OCI-M2 (cell line): ENCODE measurements around the gene GLI1.
A peak's percentile ranks its signal among the peaks of the same experiment; 100 is the strongest.
"Not testable (repeated sequence)": the region's sequence is repeated elsewhere in the genome, so short reads cannot be mapped to it uniquely, and the experiment has no call there.

Experiments
- DNase-seq: peaks from one replicate; lab custom pipeline; 2025; ENCODE audit not compliant: unreplicated experiment; lab: John Stamatoyannopoulos, UW

The GLI1 gene

DNA sequence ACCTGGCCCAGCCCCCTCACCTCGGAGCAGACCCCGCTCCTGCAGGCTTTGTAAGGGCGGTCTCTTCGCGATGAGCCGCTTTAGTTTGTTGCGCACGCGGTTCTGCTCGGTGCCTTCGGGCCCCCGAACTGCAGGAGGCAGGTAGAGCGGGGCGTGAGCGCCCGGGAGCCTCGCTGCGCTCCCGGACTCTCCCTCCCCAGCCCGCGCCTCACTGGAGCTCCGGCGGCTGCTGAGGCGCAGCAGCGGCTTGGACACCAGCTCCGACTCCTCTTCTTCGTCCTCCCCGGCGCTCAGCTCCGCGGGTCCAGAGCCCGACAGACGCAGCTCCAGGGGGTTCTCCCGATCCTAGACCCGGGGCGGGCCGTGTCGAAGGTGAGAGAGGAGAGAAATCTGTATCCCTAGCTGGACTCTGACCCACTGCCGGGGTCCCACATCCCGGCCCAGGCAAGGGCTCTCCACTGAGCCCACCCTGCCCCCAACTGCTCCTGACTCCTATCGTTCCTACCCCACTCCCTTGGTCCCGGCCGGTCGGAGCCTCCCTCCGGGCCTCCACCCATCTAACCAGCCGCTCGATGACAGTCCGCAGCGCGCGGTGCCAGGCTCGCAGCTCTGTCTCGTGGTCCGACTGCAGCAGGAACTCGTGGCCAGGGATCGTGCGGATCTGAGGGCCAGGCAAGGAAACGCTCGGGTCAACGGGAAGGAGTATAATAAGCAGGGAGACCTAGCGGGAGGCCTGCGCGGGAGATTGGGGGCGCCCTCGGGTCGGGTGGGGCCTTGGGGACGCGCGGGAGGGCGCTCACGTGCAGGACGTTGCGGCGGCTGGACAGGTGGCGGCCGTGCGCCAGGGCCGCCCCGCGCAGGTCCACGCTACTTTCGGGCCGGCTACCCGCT is 15.9 kb downstream of the GLI1 start:
- DNase-seq, result no peak

DNA sequence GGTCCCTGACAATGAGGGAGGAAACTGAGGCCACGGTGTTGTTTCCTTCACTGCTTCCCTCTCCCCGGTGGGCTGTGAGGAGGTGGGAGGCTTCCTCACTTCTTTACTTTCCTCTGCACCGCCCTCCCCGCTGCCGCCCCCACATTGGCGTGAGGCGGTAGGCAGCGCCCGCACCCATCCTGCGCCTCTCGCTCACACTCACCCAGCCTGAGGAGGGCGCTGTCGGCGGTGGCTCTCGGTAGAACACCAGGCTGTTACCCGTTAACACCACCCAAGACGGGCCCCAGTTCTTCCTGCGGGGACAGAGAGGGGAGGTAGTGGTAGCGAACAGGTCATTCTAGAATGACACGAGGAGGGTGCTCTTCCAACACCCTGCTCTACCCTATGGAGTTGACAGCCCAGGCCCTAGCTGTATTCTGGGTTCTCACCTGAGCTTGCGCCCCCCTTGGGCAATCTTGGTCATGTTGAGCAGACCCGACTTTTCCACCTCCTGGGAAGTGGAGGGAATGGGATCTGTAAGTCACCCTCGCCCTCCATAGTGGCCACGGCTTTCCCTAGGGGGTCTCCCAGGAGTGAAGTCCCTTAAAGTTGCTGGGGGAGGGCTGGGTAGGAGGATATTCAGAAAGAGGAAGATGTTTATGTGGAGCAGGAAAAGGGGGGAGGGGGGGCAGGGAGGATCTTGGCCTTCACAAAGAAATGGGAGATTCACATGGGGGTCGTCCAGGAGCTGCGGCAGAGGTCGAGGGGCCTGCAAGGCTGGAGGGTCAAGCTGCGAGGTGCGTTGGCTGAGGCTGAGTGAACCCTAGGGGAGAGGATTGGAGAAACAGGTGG is 16.8 kb downstream of the GLI1 start:
- no peak for DNase-seq

DNA sequence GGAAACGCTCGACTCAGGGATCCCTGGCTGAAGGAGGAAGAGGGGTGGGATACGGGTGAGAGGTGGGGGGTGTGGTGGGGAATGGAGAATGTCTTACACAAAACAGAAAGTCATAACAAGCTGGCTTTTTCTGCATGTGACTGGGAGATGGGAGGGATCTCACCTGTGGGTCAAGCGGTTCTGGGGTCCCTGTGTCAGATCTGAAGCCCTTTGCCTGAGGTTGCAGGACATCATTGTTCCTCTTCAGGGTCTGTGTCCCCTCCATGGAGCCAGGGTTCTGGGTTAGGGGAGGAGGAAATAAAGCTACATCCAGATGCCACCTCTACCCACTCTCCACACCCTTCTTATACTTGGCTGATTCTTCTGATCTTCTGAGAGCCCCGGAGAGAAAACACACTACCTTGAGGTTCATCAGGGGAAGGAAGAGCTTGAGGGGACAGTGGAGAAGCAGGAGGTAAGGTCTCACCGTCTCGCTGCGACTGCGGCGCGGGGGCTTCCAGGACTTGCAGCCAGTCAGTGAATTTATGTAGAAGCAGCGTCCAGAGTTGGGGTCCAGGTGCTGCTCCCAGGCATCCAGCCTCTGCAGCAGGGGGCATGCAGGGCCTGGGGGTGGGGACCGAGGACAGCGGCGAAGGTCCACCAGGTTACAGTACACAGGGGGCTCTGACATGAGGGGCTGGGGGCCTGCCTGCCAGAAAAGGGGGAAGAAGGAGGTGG is 17.6 kb downstream of the GLI1 start:
- no peak for DNase-seq

DNA sequence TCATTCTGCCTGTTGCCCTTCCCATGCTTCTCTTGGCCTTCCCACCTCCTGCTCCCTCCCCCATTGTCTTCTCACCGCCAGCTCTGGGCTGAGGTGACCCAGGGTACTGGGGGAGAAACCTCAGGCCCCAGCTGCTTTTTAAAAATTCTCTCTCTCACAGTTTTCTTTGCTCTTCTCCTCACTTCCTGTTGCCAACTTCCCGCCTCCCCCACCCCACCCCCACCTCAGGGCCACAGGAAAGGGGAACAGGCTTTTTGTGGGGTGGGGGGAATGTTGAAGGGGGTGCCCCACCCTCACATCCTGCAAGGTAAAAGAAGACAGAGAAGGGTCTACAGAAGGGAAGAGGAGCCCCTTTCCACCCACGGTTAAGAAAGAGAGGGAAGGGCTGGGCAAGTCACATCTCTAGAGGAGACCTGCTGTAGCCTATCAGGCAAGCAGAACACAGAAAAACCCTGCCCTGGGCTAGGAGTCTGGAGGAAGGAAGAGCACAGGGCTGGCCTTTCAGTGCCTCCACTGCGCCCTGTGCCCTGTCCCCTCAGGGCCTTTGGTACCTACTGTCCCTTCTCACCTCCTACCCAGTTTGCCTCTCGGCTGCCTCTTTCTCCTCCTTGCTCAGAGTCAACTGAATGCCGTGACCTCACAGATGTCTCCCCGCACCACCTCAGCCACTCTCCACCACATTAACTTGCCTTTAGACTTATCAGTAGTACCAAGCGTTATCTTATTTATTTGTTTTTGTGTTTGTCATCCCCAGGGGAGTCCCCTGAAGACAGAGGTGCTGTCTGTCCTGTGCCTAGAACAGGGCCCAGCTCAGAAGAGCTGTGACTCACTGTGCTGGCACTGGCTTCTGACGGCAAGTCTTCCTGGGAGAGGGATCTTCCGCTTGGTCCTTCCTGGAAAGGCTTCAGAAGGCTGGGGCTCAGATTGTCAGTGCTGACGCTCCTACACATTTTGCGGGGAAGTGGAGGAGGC is 18.4 kb downstream of the GLI1 start:
- no peak for DNase-seq

DNA sequence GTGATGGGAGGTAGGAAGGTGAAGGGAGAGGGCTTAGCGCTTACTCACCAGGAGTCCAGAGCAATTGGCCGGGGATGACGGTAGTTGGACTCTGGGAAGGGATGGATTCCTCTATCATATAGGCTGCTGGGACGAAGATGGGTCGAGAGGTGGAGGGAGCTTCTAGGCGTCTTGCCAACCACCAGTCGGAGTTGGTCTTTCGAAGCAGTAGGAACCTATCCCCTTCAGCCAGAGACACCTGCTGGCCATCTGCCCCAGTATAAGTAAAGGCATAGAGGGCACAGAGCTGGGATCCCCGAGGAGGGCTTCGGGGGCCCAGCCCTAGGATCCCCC is 19.4 kb downstream of the GLI1 start:
- no peak for DNase-seq

DNA sequence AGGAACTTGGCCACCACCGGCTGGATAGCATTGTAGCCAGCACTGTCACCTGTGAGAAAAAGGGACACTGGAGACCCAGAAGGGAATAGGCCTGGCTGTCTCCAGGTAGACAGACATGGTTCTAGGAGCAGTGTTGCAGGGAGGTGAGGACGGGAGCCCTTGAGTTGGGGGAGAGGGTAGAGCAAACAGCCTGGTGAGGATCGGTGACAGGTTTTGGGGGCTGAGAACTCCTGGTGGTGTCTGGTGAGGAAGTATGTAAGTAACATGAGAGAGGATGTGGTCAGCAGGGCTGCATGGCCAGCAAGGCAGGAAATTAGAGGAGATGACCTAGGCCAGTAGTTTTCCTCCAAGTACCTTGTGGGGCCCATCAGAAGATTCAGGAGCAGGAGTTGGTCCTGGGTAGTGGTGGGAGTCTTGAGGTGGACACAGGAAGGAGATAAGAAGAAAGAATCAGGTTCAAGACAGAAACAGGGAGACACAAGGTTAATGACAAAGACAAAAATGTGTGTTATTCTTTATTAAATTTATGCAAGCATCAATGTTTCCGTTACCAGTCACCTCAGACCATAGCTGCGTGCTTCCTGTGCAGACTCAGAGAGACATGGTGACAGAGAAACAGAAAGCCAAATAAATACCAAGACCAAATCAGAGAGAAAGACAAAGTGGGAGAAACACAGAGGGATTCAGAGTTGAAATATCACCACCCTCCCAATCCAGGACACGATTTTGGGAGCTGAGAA is 20.0 kb downstream of the GLI1 start, which contains the start of gene ARHGAP9:
Gene ARHGAP9 (minus strand): TSS at position 491 of the 740 bp plus-strand sequence. CDS start 460 bp downstream, at position 31.
- no peak for DNase-seq

DNA sequence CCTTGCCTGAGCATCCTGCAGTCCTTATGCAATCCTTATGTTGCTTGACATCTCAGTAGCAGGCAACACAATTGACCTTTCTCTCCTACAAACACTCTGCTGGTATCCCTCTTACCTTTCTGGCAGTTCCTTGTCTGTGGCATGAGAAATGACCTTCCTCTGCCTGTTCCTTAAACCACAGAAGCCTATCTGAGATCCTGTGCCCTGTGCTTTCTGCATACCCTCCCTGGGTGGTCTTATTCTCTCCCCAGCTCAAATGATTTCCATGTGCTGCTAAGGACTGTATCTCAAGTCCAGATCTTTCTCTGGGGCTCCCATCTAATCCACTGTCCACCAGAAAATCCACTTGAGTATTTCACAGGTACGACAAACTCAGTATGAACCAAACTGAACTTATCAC is 22.1 kb downstream of the GLI1 start:
- DNase-seq, result no peak

DNA sequence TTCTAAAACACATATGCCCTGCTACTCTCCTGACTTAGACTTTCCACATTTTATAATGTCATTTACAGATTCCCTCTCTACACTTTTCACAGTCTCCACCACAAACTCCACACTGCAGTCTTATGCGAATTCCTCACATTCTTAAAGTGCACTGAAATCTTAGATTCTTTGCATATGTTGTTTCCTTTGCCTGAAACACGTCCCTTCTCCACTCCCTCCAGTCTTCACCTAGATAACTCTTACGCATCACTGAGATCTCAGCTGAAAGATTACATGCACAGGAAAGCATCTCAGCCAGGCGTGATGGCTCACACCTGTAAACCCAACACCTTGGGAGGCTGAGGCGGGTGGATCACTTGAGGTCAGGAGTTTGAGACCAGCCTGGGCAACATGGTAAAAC is 23.9 kb downstream of the GLI1 start:
- no peak for DNase-seq

DNA sequence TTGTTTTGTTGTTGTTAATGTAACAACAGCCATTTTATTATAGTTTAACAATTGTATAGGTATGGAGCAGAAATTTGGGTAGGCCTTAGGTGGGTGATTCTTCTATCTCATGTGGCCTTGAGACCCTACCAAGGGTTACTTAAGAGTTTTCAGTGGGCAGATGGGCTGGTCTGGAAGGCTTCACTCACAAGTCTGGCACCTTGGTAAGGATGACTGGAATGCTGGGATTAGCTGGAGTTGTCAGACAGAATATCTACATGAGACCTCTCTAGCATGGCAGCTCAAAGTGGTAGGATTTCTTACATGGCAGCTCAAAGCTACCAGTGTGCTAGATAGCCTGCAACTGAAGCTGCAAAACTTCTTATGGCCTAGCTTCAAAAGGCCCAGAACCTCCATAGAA is 26.1 kb downstream of the GLI1 start:
- DNase-seq, result no peak

DNA sequence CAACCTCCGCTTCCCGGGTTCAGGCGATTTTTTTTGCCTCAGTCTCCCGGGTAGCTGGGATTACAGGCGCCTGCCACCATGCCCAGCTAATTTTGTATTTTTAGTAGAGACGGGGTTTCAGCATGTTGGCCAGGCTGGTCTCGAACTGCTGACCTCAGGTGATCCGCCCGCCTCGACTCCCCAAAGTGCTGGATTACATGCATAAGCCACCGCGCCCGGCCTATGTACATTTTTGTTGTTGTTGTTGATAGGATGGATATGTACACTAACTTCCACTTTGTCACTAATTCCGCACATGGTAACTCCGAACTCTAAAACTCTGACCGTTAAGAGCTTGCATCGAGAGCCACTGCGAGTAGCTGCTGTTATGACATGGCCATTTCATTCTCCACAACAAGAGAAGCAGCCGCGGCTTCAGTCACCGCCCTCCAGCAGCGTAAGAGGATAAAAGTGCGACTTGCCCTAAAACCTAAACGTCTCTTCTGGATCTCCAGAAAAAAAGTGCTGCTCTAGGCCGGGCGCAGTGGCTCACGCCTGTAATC is 27.5 kb downstream of the GLI1 start:
- no peak for DNase-seq

DNA sequence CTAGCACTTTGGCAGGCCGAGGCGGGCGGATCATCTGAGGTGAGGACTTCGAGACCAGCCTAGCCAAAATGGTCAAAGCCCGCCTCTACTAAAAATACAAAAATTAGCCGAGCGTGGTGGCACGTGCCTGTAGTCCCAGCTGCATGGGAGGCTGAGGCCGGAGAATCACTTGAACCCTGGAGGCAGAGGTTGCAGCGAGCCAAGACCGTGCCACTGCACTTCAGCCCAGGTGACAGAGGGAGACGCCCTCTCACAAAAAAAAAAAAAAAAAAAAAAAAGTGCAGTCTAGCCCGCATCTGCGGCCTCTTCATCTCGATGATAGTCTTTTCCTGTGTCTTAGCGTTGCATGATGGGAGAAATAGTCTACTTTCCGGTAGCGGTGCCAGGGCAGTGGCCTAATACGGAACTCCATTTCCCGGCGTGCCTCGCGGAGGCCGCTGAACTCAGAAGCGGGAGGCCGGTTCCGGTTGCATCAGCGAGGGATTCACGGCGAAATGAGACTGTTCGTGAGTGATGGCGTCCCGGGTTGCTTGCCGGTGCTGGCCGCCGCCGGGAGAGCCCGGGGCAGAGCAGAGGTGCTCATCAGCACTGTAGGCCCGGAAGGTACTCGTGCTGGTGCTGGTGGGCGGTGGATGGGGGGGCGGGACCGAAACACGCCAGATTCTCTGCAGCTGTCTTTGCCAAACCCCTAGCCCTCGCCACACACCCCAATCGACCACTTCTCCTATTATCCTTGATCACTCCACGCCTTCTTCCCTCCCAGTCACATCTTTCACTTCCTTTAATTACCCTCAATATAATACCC is 28.2 kb downstream of the GLI1 start, which contains the start of gene MARS1:
Gene MARS1 (plus strand): TSS at position 472 of the 805 bp plus-strand sequence. CDS start 23 bp downstream, at position 495.
- DNase-seq, result peak; percentile 79

DNA sequence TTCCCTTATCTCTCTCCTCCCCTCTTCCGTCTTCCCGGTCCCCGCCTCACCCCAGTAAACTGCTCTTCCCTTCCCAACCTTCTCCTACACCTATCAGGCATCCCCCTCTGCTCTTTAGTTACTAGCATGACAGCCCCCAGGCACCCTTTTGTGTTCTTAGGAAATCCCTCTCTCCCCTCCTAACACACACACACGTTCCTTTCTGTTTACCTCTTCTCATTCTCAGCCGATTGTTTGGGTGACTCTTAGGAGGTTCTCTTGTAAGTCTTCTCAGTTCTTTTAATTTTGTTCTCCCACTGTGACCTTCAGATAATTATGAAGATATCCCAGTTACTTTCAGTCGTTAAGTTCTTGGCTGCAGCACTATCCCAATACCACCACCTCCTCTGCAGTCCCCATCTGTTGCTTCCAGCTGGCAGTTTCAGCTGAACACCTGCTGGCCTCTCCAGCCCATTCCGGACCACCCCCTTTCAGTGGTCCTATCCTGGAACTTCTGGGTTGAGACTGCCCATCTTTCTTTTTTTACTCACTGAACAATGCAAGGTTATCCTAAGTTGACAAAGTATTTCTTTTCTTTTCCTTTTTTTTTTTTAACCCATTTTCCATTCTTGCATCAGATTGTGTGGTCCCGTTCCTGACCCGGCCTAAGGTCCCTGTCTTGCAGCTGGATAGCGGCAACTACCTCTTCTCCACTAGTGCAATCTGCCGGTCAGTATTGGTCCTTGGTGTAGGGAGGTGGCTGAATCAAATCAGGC is 29.0 kb downstream of the GLI1 start:
- no peak for DNase-seq

DNA sequence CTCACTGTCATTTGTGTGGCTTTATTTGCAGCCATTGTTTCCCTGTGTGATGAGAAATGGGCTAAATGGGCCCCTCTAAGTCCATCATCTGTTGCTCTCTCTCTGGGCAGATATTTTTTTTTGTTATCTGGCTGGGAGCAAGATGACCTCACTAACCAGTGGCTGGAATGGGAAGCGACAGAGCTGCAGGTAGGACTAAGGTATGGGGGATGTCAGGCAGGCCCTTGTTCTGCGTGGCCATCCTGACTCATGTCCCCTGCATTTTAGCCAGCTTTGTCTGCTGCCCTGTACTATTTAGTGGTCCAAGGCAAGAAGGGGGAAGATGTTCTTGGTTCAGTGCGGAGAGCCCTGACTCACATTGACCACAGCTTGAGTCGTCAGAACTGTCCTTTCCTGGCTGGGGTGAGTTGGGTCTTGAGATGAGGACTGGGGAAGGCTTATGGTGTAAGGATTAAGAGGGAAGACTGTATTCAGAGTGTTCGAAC is 29.6 kb downstream of the GLI1 start:
- DNase-seq, result no peak

DNA sequence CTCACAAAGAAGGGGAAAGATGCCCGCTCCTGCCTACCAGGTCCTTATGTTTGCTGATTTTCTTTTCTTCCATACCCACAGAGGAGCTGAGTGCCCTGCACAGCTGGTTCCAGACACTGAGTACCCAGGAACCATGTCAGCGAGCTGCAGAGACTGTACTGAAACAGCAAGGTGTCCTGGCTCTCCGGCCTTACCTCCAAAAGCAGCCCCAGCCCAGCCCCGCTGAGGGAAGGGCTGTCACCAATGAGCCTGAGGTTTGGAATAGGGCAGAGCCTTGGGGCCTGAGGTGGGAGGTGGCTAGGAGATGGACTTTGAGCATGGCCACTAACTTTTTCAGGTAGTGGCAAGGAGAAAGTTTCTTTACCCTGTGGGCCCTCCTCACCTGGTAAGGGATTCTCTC is 30.5 kb downstream of the GLI1 start:
- DNase-seq, result no peak

DNA sequence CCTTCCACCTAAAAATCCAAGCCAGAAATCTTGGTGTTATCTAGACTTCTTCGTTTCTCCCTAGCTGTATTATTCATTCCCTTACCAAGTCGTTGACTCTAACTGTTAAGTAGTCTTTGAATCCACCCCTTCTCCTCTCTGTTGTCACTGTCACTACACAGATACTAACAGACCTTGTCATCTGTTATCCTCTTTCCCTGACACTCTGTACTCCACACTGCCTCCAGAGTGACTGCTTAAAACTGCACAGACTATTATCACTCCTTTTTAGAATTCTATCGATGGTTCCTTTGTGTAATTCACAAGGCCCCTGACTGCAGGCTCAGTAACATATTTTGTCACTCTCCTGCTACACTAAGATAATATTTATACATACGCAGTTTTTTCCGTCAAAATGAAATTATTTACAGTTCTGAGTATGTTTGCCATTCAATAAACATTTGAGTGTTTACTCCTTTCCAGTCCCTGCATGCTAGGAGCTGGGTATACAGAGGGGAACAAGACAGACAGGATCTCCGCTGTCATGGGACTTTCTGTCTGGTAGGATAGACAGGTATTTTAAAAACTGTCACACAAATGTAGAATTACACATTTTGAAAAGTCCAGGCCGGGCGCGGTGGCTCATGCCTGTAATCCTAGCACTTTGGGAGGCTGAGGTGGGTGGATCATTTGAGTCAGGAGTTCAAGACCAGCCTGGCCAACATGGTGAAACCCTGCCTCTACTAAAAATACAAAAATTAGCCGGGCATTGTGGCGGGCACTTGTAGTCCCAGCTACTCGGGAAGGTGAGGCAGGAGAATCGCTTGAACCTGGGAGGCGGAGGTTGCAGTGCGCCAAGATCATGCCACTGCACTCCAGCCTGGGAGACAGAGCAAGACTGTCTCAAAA is 32.1 kb downstream of the GLI1 start:
- DNase-seq, result no peak

DNA sequence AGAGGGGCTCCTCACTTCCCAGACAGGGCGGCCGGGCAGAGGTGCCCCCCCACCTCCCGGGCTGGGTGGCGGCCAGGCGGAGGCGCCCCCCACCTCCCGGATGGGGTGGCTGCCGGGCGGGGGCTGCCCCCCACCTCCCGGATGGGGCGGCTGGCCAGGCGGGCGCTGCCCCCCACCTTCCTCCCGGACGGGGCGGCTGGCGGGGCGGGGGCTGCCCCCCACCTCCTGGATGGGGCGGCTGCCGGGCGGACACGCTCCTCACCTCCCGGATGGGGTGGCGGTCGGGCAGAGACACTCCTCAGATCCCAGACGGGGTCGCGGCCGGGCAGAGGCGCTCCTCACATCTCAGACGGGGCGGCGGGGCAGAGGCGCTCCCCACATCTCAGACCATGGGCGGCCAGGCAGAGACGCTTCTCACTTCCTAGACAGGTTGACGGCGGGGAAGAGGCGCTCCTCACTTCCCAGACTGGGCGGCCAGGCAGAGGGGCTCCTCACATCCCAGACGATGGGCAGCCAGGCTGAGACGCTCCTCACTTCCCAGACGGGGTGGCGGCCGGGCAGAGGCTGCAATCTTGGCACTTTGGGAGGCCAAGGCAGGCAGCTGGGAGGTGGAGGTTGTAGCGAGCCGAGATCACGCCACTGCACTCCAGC is 35.6 kb downstream of the GLI1 start:
- not testable (repeated sequence) for DNase-seq
